HG02763 (cell line): ENCODE measurements around the gene IFT27.
"Not testable (repeated sequence)": the region's sequence is repeated elsewhere in the genome, so short reads cannot be mapped to it uniquely, and the experiment has no call there.

Experiments used
- ATAC-seq: cut with Tn5 transposase; IDR thresholded peaks from one replicate; pipeline ENCODE4 v1.9.1; 2021; ENCODE audit warnings: mild to moderate bottlenecking, moderate library complexity; ENCODE audit not compliant: unreplicated experiment

The IFT27 gene

GRCh38 chr22:36745301-36745995, 30.5 kb downstream of the IFT27 start:
- no peak for ATAC-seq

- ATAC-seq = no peak
Observed at GRCh38 chr22:36744791-36745190, 31.1 kb downstream of the IFT27 start.

GRCh38 chr22:36744413-36744765, 31.5 kb downstream of the IFT27 start:
- ATAC-seq = no peak

GRCh38 chr22:36743591-36744412, 32.1 kb downstream of the IFT27 start:
- no peak for ATAC-seq

- no peak for ATAC-seq
Observed at GRCh38 chr22:36743011-36743410, 32.9 kb downstream of the IFT27 start.

- no peak for ATAC-seq
Observed at GRCh38 chr22:36741968-36742367, 34.0 kb downstream of the IFT27 start.

- ATAC-seq = no peak
Observed at GRCh38 chr22:36741204-36741793, 34.6 kb downstream of the IFT27 start.

- no peak for ATAC-seq
Observed at GRCh38 chr22:36740716-36741115, 35.2 kb downstream of the IFT27 start.

- no peak for ATAC-seq
Observed at GRCh38 chr22:36739185-36739584, 36.7 kb downstream of the IFT27 start.

GRCh38 chr22:36738416-36739020, 37.4 kb downstream of the IFT27 start:
- ATAC-seq = no peak

GRCh38 chr22:36737776-36738175, 38.1 kb downstream of the IFT27 start:
- no peak for ATAC-seq

- no peak for ATAC-seq
Observed at GRCh38 chr22:36736701-36737320, 39.1 kb downstream of the IFT27 start.

- ATAC-seq = no peak
Observed at GRCh38 chr22:36734171-36735058, 41.5 kb downstream of the IFT27 start.

- ATAC-seq = no peak
Observed at GRCh38 chr22:36733271-36733670, 42.6 kb downstream of the IFT27 start.

- no peak for ATAC-seq
Observed at GRCh38 chr22:36732609-36733008, 43.3 kb downstream of the IFT27 start.

GRCh38 chr22:36731916-36732315, 44.0 kb downstream of the IFT27 start:
- no peak for ATAC-seq

- ATAC-seq = not testable (repeated sequence)
Observed at GRCh38 chr22:36731321-36731720, 44.6 kb downstream of the IFT27 start.

- no peak for ATAC-seq
Observed at GRCh38 chr22:36730176-36730858, 45.6 kb downstream of the IFT27 start.

- ATAC-seq = no peak
Observed at GRCh38 chr22:36729321-36729720, 46.6 kb downstream of the IFT27 start.

GRCh38 chr22:36728505-36728904, 47.4 kb downstream of the IFT27 start:
- ATAC-seq = no peak
